HepG2 (cell line): ENCODE data around the gene FGD6. TPM values are rescaled to one million over a fixed set of nuclear protein-coding genes. Genes with fewer than 3 reads are reported as not detected.
A peak's percentile ranks its signal among the peaks of the same experiment; 100 is the strongest.

Experiments
- ATAC-seq: fragments of 200-7000 bp; cut with Tn5 transposase; 3 replicates; pipeline ENCODE4 v1.9.1; 2020; ENCODE audit warnings: mild to moderate bottlenecking, moderate library complexity
- BruUV-seq: library from RNA; stranded (reverse); fragments of 400-500 nt; replicated peaks from 2 replicates; lab custom pipeline; 2021; lab: Mats Ljungman, UMichigan
- CTCF ChIA-PET: fragments of 300-600 bp; formaldehyde crosslinking; extraction: SDS; loops from one replicate; lab custom pipeline; 2021; ENCODE audit warnings: low total read pairs, inconsistent platforms, low intra/inter-chr PET ratio; lab: Yijun Ruan, JAX
- POLR2A ChIA-PET: fragments of 350-600 bp; sonication (Branson Sonifier 250); formaldehyde crosslinking; loops from one replicate; lab custom pipeline; 2020; ENCODE audit warnings: antibody characterized with exemption, inconsistent platforms; lab: Yijun Ruan, JAX
- DNase-seq: peaks from one replicate; pipeline ENCODE4 v3.0.0-alpha.2; 2015; ENCODE audit warnings: low spot score
- FAIRE-seq: peaks from 3 replicates; lab custom pipeline; 2011; peaks lifted over from hg19 to GRCh38; lab: Jason Lieb, UNC
- H2AFZ ChIP-seq: one replicate; pipeline ENCODE4 v1.6.1; 2011; ENCODE audit warnings: low read length, inconsistent platforms
- H3K27ac ChIP-seq: fragments of 300-600 bp; 3 replicates; pipeline ENCODE4 v1.8.0; 2011; ENCODE audit warnings: mixed run types, mild to moderate bottlenecking, mixed read lengths, low read length, inconsistent platforms; ENCODE audit not compliant: insufficient read depth; ENCODE audit errors: extremely low read length
- H3K27me3 ChIP-seq, 2 experiments: fragments of 200-600 bp in 1 of 2; 2 replicates in 1 of 2; 3 replicates in 1 of 2; pipeline versions ENCODE4 v1.6.0 to v1.8.0; 2011; ENCODE audit warnings: low read length in 2 of 2, mild to moderate bottlenecking in 2 of 2, moderate library complexity in 2 of 2, inconsistent platforms in 1 of 2; ENCODE audit not compliant: insufficient read depth in 2 of 2, control insufficient read depth in 1 of 2
- H3K36me3 ChIP-seq, 2 experiments: fragments of 200-600 bp in 1 of 2; replicated peaks in 1 of 2; 2 replicates in 1 of 2; 3 replicates in 1 of 2; pipeline versions ENCODE4 v1.5.1 to v1.8.0; 2011; ENCODE audit warnings: low read length in 2 of 2, inconsistent platforms in 1 of 2; ENCODE audit not compliant: insufficient read depth in 2 of 2, control insufficient read depth in 1 of 2
- H3K4me1 ChIP-seq: 2 replicates; pipeline ENCODE4 v1.5.1; 2012; ENCODE audit warnings: low read length, inconsistent platforms; ENCODE audit not compliant: insufficient read depth
- H3K4me2 ChIP-seq: 2 replicates; pipeline ENCODE4 v1.6.0; 2011; ENCODE audit warnings: low read depth, low read length, inconsistent platforms
- H3K4me3 ChIP-seq, 3 experiments: fragments of 200-600 bp in 1 of 3; sonication (generic), shearing (Covaris generic) in 1 of 3; replicated peaks in 1 of 3; 2 replicates each; pipeline ENCODE4 v1.5.1; 2011 to 2016; ENCODE audit warnings: low read length in 3 of 3, inconsistent platforms in 2 of 3, low read depth in 2 of 3, mild to moderate bottlenecking in 2 of 3, control low read depth in 1 of 3, mixed read lengths in 1 of 3; ENCODE audit not compliant: insufficient read depth in 1 of 3
- H3K79me2 ChIP-seq: one replicate; pipeline ENCODE4 v1.6.1; 2011; ENCODE audit warnings: low read length, inconsistent platforms; ENCODE audit not compliant: insufficient read depth
- H3K9ac ChIP-seq: 2 replicates; pipeline ENCODE4 v1.6.0; 2011; ENCODE audit warnings: mild to moderate bottlenecking, low read depth, low read length, inconsistent platforms; ENCODE audit not compliant: insufficient read depth
- H3K9me3 ChIP-seq: 2 replicates; pipeline ENCODE4 v1.5.1; 2012; ENCODE audit warnings: mild to moderate bottlenecking, low read length
- H4K20me1 ChIP-seq: 2 replicates; pipeline ENCODE4 v1.6.0; 2011; ENCODE audit warnings: inconsistent platforms, mild to moderate bottlenecking, low read length, moderate library complexity; ENCODE audit not compliant: insufficient read depth
- EED ChIP-seq: sonication (generic); formaldehyde crosslinking; IDR thresholded peaks from 2 replicates; pipeline ENCODE4 v1.5.0; 2020; ENCODE audit warnings: mild to moderate bottlenecking, missing genetic modification reagents
- HNRNPH1 ChIP-seq: fragments of 200-400 bp; formaldehyde crosslinking; optimal IDR thresholded peaks from 2 replicates; pipeline ENCODE3; 2017; ENCODE audit warnings: mild to moderate bottlenecking, low read depth, low read length
- KAT8 ChIP-seq: IDR thresholded peaks from 2 replicates; pipeline ENCODE4 v1.6.1; 2016; ENCODE audit warnings: missing genetic modification reagents, missing compliant biosample characterization
- KDM4B ChIP-seq: sonication (generic); formaldehyde crosslinking; IDR thresholded peaks from 2 replicates; pipeline ENCODE4 v1.4.0; 2020; ENCODE audit warnings: missing genetic modification reagents
- NFE2L1 ChIP-seq: sonication (generic); formaldehyde crosslinking; IDR thresholded peaks from 2 replicates; pipeline ENCODE4 v1.4.0; 2020; ENCODE audit warnings: missing genetic modification reagents, mild to moderate bottlenecking, borderline replicate concordance
- PRPF4 ChIP-seq: fragments of 200-400 bp; formaldehyde crosslinking; IDR thresholded peaks from 2 replicates; pipeline ENCODE4 v1.6.1; 2016; ENCODE audit warnings: low read length, low read depth; ENCODE audit not compliant: poor library complexity, severe bottlenecking
- TCF12 ChIP-seq, 2 experiments: fragments of 450-650 bp in 1 of 2; sonication (generic) in 1 of 2; formaldehyde crosslinking in 1 of 2; IDR thresholded peaks; 2 replicates each; pipeline versions ENCODE4 v1.6.1 to v1.8.0; 2017 to 2022; ENCODE audit warnings: antibody characterized with exemption in 1 of 2, mild to moderate bottlenecking in 1 of 2, missing genetic modification reagents in 1 of 2, moderate library complexity in 1 of 2
- ZNF230 ChIP-seq: sonication (generic); formaldehyde crosslinking; IDR thresholded peaks from 2 replicates; pipeline ENCODE4 v1.4.0; 2020; ENCODE audit warnings: mild to moderate bottlenecking, missing genetic modification reagents
- ZNF576 ChIP-seq: sonication (generic); formaldehyde crosslinking; IDR thresholded peaks from 2 replicates; pipeline ENCODE4 v1.4.0; 2020; ENCODE audit warnings: mild to moderate bottlenecking, missing genetic modification reagents
- ZNF577 ChIP-seq: sonication (generic); formaldehyde crosslinking; IDR thresholded peaks from 2 replicates; pipeline ENCODE4 v1.4.0; 2020; ENCODE audit warnings: mild to moderate bottlenecking, low read depth, missing genetic modification reagents, borderline replicate concordance
- in situ Hi-C: cut with HindIII; loops from 2 replicates; pipeline ENCODE4 v1.10.0; 2017; ENCODE audit warnings: low pct_unique_long_range_greater_than_20kb; ENCODE audit not compliant: extremely low pct_ligation_motif_present
- intact Hi-C: fragments of 100-400 bp; cut with micrococcal nuclease; formaldehyde crosslinking; loops from one replicate; pipeline ENCODE4 v1.10.0; 2022; ENCODE audit not compliant: unreplicated experiment
- polyA plus RNA-seq, 8 experiments: library from polyadenylated mRNA; depleted of rRNA in 3 of 8; stranded (reverse) in 7 of 8; unstranded in 1 of 8; fragments of >200 nt; fragmentation: Illumina TruSeq in 4 of 8; extraction: Trizol in 4 of 8; gene quantifications; 2 replicates each; pipeline versions ENCODE4 v1.2.1 to v1.2.3, GENCODE V29; 2011 to 2016; ENCODE audit warnings: low read depth in 4 of 8, missing spikeins in 1 of 8, mixed read lengths in 1 of 8; ENCODE audit not compliant: insufficient read depth in 1 of 8
- total RNA-seq, 5 experiments: library from RNA; depleted of rRNA; stranded (reverse); fragments of >200 nt; fragmentation: Illumina TruSeq; extraction: Trizol; gene quantifications; 2 replicates each; pipeline ENCODE4 v1.2.3, GENCODE V29; 2016; ENCODE audit warnings: low read depth in 1 of 5

FGD6 gene
- total and polyA plus RNA-seq, 2 of the 13 experiments (the other 11 are each of a cell fraction or from before 2014, with no cell fraction given), result 2.2 to 4.3 TPM

GRCh38 chr12:95088379-95088778, 128.9 kb downstream of the FGD6 start (continued):
- no peak for TF ChIP-seq PRPF4
- no peak for TF ChIP-seq TCF12 (IDR thresholded peaks at IDR 0.05)
- no peak for TF ChIP-seq TCF12 (CRISPR knock-in tag; IDR thresholded peaks at IDR 0.05)
- no peak for TF ChIP-seq ZNF577 (CRISPR knock-in tag)
- no peak for TF ChIP-seq KDM4B (CRISPR knock-in tag)
- TF ChIP-seq HNRNPH1, result no peak

DNA sequence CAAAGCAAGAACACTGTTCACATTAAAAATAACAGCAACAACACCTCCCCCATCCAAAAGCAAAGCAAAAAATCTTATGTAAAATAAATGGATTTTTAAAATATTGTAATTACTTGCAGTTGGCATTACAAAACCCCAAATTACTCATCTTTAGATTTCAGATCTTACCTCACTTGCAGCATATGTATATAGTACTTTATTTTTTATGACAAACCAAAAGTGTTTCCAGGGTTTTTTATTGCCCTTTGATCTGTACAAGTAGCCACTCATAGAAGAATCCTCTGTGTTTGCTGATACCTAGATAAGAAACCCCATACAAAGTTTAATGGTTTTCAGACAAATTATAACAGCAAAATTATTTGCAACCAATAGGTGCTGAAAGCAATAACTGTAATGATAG, 131.7 kb downstream of the FGD6 start:
- no peaks in the 10 kb centered on the region for H3K79me2 ChIP-seq
- no peak for TF ChIP-seq ZNF576 (CRISPR knock-in tag)
- no peak for TF ChIP-seq NFE2L1 (CRISPR knock-in tag)
- TF ChIP-seq ZNF230 (CRISPR knock-in tag), result no peak
- TF ChIP-seq EED, result no peak
- no peak for TF ChIP-seq KAT8
- H3K4me3 ChIP-seq, result no peak overlapping the region
- peaks cover 13% of the 10 kb centered on the region for H3K4me1 ChIP-seq
- DNase-seq (peak; percentile 13), ATAC-seq (no peak), FAIRE-seq (no peak)
- H2AFZ ChIP-seq, result no peak overlapping the region
- in situ Hi-C loops, result no loop called here
- H3K36me3 ChIP-seq, result no peaks in the 10 kb centered on the region
- ChIA-PET POLR2A (no interaction called here), CTCF (no interaction called here)
- no peak overlapping the region for H3K4me2 ChIP-seq
- BruUV-seq, result no TSS peak
- no peak overlapping the region for H3K9ac ChIP-seq
- no peaks in the 10 kb centered on the region for H3K9me3 ChIP-seq
- intact Hi-C loops, result no loop called here
- H4K20me1 ChIP-seq, result no peaks in the 10 kb centered on the region
- no peak overlapping the region for H3K27ac ChIP-seq
- no peaks in the 10 kb centered on the region for H3K27me3 ChIP-seq
